Activated CD8-positive, alpha-beta memory T cell treated with anti-CD3 and anti-CD28 coated beads for 4 hours (primary cell): ENCODE data around the gene ANKDD1A.

Source experiments
- DNase-seq, 2 donors: peaks; one replicate each; pipeline ENCODE4 v3.0.0-alpha.2; 2020; ENCODE audit warnings: low read depth in 2 of 2

ANKDD1A gene

DNA sequence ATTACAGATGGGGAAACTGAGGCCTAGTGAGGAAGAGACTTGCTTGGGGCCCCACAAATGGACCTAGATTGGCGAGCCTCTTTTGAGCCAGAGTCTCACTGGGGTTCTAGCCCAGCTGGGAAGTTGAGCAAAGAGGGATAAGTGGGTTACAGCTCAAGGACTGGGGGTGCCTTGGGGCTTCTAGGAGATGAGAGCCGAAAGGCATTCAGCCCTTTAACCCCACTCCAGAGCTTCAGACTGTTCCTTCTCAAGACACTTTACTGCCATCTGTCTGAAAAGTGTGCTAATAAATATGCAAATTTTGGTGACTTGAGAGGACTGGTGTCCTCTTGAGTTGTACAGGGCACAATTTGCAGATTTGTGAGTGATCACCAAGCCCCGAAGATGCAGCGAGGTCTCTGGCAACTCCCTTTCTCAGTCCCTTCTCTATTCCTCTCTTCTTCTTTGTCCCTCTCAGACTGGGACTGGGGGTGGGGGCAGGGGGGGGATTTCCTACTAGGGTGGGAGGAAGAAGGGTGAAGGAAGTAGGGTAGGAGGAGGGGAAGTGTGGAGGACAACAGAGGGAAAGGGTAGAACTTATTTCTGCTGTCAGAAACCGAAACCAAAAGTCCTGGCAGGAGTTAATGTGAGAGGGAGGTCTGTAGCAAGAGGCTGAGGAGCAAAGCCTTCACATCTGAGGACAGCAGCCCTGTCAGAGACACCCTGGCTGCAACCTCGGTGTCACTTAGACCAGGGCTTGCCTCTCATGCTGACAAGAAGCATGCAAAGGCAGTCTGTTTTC is 16.2 kb upstream of the ANKDD1A start:
- no peak for DNase-seq

DNA sequence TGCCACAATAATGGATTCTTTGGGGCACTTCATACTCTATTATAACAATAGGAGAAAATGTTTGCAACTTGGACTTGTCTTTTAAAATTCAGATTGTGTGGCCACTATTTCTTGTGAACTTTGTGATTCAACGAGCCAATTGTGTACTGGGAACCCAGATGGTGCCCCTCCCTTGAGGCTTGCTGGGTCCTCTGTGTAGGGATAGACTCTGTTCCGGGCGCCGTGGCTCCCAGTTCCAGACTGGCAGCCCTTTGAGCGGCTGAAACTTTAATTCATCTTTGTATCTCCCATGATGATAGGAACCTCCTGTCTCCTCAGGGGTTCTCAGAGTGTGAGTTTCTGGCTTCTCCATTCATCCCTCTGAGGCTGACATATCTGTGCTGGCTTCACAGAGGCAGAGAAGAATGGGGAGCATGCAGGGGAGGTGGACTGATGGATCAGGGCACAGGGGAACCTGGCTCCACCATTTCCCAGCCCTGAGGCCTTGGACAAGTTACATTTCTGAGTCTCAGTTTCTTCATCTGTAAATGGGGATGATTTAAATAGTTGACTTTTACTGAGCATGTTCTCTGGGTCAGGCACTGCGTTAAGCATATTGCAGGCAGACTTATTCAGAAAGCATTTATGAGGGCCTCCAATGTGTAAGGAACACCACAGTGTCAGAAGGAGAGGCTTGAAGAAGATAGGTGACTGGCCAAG is 15.2 kb upstream of the ANKDD1A start:
- no peak for DNase-seq

DNA sequence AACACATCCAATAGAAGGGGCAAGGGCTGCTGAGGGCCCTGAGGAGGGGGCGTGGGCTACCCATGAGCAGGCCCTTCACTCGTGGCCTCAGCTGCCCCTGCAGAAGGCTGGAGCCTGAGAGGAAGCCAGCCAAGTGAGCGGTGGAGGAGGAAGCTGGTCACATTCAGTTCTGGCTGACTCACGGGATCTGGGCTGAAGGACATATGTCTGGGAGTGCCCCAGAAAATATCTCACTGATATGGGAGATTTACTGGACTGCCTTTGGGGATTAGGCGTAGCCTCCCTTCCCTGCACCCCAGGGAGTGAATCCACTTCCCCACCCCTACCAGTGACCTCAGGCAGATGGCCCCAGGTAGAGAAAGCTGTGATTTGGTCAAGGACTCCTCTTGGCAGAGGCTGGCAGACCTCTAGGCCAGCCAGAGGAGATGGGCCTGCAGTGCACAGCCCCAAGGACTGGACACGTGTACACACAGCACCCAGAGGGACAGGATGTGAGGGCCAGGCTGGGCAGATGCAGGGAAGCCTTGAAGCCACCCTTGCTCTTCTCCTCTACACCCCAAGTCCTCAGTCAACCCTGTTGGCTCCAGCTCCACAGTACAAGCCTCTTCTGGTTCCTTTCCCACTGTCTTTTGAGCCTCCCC is 14.2 kb upstream of the ANKDD1A start:
- no peak for DNase-seq

DNA sequence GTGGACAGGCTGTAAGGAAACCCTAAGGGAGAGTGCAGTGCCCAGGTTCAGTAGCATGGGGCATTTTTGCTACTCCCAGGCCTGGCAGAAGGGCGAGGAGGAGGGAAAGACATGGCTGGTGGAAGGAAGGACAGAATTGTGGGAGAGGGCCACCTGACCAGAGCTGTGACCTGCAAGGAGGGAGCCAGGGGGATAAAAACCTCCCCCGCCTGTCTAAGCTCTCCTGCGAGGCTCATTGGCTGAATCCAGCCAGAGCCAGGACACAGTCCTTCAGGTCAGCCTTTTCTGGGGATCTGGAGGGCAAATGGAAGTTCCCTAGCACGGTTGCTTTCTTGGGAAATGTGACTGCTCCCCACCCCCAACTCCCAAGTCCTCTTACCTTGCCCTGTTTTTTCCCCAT is 13.3 kb upstream of the ANKDD1A start:
- DNase-seq = no peak

DNA sequence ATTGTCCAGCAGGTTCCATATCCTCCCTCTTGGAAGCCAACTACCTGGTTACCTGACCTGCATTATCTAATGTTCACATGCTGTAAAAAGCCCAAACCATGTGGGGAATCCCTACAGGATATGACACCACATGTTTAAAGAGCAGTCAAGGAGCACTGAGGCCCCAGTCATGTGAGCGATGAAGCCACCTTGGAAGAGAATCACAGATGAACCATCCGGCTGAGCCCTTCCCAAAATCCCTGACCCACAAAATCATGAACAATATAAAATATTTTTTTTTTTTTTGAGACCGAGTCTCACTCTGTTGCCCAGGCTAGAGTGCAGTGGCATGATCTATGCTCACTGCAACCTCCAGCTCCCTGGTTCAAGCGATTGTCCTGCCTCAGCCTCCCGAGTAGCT is 10.6 kb upstream of the ANKDD1A start:
- DNase-seq = no peak

DNA sequence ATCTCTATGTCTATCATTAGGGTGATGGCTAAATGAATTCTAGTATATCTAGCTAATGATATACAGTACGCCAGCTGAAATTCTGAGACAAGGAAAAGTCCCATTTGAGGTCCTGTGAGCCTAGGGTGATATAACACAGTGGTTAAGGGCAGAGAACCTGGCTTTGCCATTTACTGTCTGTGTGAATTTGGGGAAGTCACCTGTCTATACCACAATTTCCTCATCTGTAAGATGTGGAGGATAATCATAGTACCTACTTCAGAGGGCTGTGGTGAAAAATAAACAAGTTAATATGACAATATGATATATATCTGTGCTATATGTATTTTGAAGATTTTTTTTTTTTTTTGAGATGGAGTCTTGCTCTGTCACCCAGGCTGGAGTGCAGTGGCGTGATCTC is 9.8 kb upstream of the ANKDD1A start:
- DNase-seq = no peak

DNA sequence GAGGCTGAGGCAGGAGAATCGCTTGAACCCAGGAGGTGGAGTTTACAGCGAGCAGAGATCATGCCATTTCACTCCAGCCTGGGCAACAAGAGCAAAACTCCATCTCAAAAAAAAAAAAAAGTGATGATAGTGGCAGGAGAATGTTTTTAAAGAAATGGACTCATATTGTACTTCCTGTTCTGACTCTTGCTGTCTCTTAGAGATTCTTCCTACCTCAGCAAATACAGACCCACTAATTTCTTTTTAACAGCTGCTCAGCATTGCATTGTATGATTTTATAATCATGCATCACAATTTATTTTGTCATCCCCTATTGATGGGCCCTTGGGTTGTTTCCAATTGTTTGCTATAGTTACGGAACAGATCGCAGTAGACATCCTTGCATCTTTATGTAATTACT is 8.8 kb upstream of the ANKDD1A start:
- DNase-seq = no peak

DNA sequence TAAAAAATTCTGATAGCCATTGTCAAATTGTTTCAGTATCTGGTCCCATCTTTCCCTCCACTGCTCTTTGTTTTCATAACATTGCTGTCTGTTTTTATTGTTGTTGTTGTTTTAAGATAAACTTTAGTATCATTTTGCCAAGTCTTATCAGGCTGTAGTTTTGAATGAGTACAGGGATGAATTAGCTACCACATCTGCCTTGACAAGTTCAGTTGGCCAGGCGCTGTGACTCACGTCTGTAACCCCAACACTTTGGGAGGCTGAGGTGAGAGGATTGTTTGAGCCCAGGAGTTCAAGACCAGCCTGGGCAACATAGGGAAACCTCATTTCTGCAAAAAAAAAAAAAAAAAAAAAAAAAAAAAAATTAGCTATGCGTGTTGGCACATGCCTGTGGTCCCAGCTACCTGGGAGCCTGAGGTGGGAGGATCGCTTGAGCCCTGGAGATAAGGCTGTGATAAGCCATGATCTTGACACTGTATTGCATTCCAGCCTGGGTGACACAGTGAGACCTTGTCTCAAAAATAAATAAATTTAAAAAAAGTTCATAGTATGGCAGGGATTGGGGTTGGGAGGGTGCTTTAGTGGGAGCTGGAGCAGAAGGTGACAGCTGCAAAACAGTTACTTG is 8.3 kb upstream of the ANKDD1A start:
- no peak for DNase-seq

DNA sequence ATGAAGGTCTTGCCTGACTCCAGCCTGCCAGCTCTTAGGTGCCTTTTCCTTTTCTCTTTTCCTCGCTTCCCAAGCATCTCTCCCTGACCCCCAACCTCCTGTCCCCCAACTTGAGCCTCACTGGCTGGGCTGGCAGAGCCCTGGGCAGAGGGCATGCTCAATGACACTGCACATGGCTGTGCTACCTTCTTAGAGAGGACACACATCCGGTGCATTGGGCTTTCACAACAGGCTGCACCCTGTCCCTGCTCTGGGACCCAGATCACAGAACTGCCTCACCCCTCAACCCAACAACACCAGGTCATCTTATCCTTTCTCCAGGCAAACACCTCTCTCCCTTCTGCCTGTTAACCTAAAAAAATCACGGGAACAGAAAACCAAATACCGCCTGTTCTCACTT is 7.5 kb upstream of the ANKDD1A start:
- no peak for DNase-seq

DNA sequence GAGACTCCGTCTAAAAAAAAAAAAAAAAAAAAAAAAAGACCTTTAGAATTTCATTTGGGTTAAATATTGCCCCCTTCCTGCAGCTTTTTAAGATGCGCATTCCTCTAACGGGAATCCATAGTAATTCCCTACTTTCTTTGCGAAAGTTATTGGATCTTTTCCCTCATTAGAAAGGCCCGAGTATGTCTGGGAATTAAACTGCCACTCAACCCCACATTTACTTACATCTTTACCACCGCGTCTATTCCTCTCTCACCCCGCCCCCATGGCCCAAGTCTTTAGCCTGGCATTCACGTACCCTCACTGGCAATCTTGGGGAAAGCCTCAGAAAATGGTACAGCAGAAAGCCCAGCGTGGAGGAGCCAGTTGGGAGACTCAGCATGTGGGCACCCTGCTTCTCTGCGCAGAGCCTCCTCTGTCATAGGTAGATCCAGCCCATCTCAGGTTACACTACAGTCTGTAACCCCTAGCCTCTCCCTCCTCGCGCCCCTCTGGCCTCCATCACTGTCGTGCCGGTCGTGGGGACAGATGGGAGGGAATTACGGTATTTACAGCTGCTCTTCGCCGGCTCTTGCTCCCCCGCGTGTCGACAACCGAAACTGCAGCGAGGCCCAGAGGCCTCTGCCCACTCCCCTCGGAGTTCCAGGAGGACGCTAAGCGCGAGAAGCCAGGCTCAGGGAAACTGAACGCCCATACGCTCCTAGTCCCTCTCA is 6.4 kb upstream of the ANKDD1A start:
- DNase-seq = peak; percentile 62 to 65

DNA sequence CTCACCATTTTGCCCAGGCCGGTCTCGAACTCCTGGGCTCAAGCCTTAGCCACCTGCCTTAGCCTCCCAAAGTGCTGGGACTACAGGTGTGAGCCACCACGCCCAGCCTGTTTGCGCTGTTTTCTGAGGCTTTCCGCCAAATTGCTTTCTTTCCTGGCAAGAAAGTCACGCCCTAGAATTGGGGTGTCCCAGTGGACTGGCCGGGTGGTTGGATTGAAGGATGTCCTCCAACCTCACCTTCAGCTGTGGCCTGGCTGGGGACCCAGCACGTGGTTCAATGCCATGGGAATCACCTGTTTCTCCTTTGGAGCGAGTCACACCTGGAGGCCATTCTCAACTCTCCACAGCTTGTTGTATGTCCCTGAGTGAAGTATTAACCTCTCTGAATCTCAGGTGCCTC is 5.8 kb upstream of the ANKDD1A start:
- no peak for DNase-seq

DNA sequence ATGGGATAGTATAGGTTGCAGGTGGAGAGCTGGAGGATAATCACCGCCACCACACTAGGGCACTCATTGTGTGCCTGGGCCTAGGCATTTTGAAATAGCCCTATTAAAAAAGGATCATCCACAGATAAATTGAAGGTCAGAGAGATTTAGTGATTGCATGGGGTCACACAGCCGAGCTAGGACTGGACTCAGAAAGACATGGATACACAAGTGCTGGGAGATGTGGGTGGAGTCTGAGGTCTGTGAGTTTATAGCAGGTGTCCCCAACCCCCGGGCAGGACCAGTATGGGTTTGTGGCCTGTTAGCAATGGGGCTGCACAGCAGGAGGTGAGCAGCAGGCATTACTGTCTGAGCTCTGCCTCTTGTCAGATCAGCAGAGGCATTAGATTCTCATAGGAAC is 5.3 kb upstream of the ANKDD1A start:
- DNase-seq = no peak

DNA sequence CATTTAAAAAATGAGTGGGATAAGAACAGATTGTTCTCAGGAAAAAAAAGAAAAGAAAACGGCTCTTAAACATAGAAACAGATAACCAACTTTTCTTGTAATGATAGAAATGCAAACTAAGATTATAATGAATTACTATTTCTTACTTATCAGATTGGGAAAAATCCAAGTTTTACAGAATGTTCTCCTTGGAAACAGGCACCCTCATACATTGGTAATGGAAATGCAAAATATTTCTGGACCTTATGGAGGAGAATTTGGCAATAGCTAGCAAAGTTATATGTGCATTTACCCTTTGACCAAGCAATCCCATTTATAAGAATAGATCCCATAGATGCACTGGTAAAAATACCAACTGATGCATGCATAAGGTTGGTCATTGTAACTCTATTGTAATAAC is 3.7 kb upstream of the ANKDD1A start:
- no peak for DNase-seq

DNA sequence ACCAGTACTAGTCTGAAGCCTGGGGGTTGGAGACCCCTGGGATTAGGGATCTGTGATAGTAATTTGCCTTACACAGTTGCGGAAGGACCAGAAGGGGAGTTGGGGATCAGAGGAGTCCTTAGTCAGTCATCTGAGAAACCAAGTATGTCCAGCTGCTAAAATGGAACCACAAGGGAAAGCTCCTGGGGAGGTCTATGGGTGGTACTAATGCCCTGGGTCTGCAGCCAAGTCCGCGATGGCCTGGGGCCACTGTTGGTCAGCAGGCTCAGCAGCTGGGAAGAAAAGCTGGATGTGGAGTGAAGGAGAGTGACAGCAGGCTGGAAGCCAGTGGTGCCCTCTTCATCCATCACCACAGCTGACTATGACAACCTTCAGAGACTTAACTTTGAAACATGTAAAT is 2.2 kb upstream of the ANKDD1A start:
- no peak for DNase-seq

DNA sequence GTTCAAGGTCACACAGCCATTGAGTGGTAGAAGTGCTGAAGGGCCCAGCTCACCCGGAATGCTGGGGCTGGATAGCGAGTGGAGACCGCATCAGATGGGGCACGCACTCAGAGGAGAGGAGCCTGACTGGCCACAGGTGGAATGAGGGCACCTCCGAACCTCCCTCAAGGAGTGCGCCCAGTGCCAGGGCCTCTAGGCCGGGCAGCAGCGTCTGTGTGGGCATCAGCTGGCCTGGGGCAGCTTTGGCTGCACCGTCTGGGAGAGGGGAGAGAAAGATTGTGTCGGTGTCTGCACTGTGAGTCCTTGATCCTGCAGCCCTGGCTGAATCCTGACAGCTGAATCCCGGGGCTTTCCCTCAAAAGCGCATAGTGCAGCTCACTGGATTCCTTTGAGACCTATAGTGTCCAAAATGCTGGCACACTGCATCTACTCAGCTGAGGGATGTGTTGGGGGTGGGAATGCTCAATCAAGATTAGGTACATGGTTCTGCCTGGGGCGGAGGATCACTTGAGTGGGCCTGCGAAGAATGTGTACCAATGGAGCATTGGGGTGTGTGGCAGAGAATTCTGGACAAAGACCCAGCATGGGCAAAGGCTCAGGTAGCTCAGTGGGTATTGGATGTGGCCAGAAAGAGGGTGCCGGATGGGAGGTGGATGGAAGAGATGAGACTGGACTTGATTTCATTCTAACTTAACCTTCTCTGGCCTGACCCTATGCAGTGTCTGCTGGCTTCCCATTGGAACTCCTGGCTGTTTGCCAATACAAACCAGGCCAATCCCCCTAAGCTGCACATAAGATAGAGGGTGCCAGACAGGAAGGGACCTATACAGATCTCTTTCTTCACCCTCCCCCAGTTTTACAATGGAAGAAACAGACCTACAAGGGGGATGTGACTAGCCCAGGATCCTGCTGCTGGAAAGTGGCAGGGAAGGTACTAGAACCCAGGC is 950 bp downstream of the ANKDD1A start:
- no peak for DNase-seq

DNA sequence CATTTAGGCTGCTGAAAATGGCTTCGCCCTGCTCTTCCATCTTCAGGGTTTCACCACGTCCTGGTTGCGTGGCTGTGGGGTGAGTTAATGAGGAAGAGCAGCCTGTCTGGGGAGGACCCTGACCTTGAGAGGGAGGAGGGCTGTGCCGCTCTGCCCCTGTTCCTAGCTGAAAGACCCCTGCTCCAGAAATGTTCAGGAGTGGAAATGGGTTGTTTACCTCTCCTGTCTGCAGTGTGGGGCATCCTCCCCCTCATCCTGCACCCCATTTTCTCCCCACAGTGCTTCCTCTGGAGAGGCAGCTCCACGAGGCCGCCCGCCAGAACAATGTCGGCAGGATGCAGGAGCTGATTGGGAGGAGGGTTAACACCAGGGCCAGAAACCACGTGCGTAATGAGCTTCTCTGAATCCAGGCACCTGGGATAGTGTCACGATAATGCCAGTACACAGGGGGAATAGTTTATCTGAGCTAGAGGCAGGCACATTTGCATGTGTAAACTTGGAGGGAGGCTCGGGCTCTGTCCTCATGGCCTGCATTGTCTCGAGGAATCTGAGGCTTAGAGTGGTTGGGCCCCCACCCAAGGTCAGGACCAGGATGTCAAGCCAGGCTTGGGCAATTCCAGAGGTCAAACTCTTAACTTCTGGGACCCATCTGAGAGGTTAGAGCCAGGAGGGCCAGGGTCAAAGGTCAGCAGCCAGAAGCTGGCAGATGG is 4.0 kb downstream of the ANKDD1A start:
- DNase-seq = no peak

DNA sequence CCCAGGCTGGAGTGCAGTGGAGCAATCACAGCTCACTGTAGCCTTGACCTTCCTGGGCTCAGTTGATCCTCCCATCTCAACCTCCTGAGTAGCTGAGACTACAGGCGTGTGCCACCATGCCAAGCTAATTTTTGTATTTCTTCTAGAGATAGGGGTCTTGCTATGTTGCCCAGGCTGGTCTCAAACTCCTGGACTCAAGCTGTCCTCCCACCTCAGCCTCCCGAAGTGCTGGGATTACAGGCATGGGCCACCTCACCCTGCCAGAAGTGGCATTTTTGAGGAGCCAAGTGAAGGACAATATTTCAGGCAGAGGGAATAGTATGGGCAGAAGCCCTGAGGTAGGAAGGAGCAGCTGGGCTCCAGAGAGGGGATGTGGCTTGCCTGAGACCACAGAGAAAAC is 4.7 kb downstream of the ANKDD1A start:
- DNase-seq = no peak

DNA sequence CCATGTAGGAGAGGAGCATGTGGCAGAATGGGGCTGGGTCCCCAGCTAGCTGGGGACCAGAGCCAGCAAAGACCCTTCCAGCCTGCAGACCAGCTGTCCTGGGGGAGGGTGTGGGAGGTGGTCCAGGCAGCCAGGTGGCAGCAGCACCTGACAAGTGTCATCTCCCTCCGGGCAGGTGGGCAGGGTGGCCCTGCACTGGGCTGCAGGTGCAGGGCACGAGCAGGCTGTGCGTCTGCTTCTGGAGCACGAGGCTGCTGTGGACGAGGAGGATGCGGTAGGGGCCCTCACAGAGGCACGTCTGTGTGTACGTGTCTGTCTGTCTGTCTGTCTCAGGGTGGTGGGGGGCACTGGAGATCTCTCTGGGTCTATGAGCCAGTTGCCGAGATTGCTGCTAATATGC is 5.5 kb downstream of the ANKDD1A start:
- no peak for DNase-seq

DNA sequence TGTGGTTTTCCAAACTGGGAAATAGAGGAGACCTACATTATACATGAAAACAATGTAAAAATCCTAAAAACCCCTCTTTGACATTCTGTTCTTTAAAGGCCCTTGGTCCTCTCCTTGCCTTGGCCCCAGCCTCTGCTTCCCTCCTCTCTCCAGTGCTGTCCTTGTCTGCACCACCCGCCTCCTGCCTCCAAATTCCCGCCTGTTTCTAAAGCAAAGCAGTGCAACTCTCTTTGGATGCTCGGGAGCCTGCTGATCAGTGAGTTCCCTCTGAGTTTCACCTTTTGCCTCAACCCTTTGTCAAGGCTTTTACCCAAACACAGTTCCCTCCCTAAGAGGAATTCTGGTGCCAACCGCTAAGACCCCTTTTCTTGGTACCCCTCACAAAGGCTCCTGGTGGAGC is 8.0 kb downstream of the ANKDD1A start:
- no peak for DNase-seq

DNA sequence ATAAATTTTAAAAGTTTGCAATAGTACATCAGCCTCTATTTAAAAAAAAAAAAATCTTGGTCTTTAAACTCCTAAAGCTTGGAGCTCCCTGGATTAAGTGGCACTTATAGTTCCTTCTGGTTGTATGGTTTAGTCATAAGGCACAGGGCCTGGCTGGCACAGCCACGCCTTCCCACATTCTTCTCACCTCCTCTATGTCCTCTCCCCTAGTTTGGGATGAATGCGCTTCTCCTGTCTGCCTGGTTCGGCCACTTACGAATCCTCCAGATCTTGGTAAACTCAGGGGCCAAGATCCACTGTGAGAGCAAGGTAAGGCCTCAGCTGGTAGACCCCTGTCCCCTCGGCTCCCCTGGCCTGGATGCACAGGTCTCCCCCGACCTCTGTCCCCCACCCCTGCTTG is 10.0 kb downstream of the ANKDD1A start:
- no peak for DNase-seq
